IPS DF 4.7 (cell line): ENCODE results near the gene CBX1.
"Not testable (repeated sequence)": the region's sequence is repeated elsewhere in the genome, so short reads cannot be mapped to it uniquely, and the experiment has no call there.

Experiments
- DNase-seq: peaks from one replicate; pipeline ENCODE4 v3.0.0-alpha.2; 2013; ENCODE audit warnings: low spot score; ENCODE audit errors: extremely low read depth

Gene CBX1

DNA sequence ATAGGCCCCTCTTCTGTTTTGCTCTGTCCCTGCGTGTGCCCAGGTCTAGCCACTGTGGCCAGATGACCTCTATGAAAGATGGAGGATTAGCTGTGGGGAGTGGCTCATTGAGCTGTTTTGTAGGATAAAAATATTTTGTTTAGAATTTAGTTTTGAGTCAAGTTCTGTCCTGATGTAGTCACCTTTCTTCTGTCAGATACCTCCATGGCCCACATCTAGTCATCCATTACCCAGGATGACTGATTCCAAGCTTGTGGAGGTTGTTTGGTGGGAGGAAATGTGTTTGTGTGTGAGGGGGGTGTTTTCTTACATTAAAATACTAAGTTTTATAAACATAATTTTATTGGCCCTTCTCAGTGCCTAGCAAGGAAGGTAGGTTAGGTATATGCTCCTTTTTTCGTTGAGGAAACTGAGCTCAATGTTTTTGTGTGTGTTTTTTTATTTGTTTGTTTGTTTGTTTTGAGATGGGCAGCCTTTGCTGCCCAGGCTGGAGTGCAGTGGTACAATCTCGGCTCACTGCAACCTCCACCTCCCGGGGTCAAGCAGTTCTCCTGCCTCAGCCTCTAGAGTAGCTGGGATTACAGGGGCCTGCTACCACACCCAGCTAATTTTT lies 22.6 kb upstream of the CBX1 start:
- DNase-seq = no peak

DNA sequence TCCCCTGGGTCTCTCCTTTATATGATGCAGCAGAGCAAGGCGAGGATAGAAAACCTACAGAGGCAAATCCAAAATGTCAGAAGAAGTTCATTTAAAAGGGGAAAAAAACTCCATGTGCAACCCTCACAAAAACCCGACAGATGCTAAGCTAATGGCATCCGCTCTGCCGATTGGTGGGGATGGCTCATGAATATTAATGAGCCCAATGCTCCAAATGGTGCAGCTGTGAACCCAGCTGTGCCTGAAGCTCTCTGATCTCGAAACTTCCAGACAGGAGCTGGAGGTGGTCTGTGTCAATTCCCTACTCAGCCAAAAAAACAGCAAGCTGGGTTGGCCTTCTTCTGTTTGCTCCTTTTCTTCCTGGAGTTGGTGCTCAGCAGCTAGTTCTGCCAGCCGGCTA lies 21.8 kb upstream of the CBX1 start:
- DNase-seq = no peak

DNA sequence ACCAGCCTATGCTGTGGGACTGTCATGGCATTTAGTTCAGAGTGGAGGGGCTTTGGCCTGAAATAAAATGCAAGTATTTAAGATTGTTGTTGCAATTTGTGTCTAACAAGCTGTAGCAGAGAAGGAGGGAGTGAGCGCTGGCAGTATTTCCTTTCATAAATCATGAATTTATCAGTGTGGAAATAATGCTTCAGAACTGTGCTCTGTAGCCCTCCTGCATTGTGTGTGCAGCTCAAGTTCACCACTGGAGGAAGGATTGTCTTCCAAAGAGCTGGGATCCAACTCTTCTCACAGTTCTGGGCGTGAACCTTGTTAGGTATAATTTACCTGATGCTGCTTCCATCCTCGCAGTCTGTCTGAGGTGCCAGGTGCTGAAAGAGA lies 21.4 kb upstream of the CBX1 start:
- DNase-seq = no peak

DNA sequence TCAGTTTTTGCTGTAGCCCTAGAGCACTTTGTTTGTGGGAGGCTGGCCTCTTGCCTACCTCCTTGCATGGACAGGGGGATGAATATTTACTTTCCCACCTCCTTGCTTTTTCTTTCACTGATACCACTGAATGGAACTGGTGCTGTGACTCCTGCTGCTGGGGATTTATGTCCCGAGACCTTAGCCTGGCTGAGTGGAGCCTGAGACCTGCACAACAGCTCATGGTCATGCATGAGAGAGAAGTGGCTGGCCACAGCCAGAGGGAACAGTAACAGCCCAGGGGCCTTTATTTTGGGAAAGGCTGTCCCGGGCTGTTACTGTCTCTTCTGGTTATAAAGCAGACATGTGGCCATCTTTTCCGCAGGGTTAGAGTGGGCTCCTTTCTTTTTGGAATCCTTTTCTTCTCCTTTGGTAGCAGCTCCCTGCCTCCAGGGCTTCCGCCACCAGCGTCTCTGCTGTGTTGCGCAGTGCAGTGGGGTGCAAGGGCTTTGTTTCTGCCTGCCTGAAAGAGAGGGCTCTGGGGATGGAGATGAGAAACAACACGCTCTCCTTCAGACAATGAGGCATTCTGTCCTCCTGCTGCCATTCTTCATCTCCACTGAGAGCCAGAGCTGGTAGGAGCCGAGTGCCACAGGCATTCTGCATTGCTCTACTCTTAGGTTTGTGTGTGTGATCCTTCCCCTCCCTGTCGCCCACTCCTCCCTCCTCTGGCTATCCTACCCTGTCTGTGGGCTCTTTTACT lies 20.8 kb upstream of the CBX1 start:
- no peak for DNase-seq

DNA sequence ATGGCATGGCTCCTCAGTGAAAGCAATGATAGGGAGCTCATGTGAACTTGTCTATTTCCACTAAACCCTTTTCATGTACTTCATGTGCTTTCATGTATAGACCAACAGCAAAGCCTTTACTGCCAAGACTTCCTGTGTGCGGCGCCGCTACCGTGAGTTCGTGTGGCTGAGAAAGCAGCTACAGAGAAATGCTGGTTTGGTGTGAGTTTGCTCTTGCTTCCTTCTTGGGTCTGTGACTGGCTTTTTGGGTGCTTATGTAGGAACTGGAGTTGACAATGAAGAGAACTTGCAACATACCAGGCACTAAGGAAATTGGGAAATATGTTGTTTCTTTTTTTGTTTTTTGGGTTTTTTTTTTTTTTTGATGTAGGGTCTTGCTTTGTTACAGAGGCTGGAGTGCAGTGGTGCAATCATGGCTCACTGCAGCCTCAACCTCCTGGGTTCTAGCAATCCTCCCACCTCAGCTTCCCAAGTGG lies 12.0 kb upstream of the CBX1 start:
- no peak for DNase-seq

DNA sequence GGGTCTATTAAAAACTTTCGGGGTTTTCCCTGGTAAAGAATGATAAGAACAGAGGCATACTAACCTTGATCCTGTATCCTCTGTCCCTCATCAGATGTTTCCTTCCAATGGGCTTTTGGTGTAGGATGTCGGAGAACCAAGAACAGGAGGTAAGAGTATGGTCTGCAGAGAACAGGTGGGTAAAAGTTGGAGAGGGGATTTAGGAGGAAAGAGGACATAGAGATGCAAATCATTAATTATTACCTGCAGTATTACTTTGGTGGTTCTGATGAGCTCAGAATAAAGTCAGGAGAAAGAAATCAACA lies 10.6 kb upstream of the CBX1 start:
- DNase-seq = no peak

DNA sequence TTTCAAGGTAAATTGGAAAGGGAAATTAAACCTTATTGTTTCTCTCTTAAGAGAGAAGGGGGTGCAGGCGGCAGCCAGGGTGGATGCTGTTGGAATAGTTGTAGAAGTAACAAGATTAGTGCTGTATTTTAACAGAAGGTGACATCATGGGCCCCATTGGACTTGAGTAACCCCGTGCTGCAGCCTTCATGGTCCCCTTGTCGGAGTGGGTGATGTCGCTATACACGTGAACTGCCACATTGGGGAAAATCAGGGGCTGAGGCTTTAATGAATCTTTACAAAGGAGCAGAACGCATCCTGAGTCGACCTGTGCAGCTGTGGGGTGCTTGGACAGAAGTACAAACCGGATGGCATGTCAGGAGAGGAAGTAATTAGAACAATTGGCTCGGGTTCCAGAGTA lies 9.5 kb upstream of the CBX1 start:
- DNase-seq = no peak

DNA sequence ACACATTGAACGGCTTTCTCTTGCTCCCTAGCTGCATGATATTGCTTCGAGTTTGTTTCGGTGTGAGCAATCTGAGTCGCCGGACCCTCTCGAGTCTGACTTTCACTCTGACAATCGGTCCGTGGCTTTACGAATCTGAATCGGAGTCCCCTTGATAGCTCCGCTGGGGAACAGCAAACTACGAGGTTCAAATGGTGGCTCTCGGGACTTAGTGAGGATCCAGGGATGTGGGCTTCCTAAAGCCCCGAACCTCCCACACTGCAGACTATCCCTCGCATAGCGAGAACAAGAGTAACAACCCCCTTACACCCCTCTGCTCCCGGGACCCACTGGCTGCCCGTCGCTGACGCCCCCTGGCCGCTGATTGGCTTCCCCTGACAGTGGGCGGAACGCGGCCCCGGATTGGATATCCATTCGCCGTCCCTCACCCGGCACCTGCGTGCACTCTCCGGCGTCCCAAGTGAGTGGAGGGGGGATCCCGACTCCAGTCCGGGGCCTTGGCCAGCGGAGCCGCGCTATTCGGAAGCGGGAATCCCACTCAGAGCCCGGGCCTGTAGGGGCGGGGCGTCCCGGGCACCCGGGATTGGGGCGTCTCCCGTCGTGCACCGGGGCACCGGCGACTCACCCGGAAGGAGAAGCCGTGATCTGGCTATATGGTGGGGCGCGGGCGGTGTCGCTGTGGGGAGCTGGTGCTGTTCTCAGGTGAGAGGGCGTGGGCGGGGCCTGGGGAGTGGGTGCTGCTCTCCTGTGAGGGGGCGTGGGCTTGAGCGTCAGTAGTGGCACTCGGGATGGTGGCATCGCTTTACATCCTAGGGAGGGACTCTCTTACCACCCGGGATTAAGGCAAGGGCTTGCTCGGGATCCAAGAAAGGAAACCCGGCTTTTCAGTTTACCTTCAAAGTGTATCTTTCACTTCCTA lies 6.1 kb upstream of the CBX1 start, which contains the start of gene SNX11:
TSS of gene SNX11 (plus strand) at position 630 of the 919 bp plus-strand sequence. CDS start 4,278 bp downstream, outside the sequence.
- DNase-seq = no peak

DNA sequence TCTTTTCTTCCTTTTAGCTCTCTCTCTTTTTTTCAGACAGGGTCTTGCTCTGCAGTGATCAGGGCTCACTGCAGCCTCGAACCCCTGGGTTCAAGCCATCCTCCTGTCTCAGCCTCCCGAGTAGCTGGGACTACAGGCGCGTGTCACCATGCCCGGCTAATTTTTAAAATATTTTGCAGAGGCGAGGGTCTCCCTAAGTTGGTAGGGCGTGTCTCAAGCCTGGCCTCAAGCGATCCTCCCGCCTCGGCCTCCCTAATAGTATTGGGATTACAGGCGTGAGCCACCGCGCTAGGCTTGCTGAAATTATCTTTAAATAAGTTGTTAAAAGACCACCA lies 5.5 kb upstream of the CBX1 start:
- DNase-seq = no peak

DNA sequence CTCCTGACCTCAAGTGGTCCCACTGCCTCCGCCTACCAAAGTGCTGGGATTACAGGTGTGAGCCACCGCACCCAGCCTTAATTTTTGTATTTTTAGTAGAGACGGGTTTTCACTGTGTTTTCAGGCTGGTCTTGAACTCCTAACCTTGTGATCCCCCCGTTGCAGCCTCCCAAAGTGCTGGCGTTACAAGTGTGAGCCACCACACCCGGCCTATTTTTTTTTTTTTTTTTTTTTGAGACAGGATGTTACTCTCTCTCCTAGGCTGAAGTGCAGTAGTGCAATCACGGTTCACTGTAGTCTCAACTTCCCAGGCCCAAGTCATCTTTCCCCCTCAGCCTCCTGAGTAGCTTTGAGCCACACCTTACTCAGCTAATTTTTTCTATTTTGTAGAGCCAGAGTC lies 3.2 kb upstream of the CBX1 start:
- no peak for DNase-seq

DNA sequence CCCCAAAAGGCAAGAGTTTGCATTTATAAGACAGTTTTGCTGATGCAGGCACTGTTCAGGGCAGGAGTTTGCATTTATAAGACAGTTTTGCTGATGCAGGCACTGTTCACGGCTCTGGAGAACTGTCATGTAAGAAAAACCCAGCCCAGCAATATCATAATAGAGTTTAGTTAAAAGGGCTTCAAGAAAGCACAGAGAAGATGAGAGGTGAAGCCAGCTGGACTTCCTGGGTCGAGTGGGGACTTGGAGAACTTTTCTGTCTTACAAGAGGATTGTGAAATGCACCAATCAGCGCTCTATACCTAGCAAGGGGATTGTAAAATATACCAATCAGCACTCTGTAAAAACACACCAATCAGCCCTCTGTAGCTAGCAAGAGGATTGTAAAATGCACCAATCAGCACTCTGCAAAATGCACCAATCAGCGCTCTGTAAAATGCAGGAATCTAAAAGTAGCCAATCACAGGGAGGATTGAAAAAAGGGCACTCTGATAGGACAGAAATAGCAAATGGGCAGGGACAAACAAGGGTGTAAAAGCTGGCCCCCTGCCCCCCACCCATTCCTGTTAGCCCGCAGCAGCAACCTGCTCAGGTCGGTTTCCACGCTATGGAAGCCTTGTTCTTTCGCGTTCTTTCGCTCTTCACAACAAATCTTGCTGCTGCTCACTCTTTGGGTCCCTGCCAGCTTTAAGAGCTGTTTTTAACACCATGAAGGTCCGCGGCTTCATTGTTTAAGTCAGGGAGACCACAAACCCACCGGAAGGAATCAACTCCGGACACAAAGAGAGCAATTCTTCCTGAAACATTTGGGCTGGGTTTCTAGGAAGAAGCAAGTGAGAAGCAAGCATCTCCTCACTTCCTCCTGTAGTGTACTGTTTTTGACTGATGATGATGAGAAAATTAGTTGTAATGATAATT lies 1.8 kb upstream of the CBX1 start:
- DNase-seq = no peak

DNA sequence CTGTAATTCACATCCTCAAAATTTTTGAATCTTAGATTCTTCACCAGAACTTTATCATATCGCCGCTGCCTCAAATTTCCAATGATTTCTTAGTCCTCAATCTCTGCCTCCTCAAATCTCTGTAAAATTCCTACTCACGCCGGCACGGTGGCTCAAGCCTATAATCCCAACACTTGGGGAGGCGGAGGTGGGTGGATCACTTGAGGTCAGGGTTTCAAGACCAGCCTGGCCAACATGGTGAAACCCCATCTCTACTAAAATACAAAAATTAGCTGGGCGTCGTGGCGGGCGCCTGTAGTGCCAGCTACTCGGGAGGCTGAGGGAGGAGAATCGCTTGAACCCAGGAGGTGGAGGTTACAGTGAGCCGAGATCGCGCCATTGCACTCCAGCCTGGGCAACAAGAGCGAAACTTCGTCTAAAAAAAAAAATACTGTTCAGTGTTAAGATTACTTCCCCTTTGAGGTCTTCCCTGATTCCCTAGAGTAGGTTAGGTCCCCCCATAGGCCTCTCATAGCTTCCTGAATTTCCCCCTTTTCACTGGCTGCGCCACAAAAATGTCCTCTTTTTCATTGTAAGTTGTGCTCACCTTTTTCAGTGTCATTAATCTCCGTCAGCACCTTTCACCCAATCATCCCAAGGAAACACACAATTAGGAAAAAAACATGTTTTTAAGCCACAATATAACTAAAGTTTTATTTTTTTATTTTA lies 919 bp upstream of the CBX1 start:
- DNase-seq = no peak

DNA sequence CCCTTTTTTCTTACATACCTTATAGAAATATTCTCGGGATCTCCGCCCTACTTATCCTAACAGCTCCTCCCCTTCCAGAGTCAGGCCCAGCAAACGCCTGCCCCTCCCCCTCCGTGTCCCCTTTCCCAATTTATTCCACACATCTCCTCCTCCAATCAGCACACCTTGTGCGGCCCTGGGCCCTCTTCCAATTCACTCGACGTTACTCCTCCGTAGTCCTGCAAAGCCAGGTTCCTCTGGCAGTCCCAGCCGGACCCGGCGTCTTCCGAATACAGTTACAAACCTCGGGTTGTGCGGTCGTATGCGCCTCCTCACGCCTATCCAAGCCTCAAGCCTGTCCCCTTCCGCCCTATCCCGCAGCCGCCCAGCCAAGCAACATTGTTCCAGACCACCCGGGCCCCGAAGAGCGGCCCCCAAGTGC lies 677 bp downstream of the CBX1 start:
- no peak for DNase-seq

DNA sequence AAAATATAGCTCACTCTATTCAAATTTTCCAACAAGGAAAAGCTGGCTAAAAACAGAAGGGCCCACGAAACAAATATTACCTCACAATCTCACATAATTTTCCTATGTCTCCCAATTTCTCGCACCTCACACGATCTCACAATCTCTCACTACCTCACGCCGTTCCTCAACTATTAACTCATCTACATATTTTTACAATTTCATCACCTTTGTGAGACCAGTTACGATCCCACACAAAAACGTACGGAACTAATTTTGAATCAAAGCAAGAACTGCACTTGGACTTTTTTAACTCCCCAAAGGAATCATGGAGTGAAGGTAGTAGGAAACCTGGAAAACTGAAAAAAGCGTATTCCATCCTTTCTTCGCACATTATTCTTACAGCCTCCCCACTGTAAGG lies 1.1 kb downstream of the CBX1 start:
- DNase-seq = no peak

DNA sequence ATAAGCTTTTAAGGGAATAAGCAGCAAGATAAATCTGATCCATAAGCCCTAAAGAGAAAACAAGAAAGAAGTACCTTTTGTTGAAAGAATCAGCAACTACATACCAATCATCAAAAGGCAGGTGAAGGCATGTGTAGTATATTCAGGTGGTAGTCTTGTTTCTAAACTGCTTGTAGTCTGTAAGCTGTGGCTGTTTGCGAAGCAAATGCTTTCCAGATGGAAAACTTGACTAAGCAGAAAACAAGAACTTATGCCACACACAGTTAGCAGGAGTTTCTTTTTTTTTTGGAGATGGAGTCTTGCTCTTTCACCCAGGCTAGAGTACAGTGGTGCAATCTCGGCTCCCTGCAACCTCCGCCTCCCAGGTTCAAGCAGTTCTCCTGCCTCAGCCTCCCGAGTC lies 5.7 kb downstream of the CBX1 start:
- DNase-seq = no peak

DNA sequence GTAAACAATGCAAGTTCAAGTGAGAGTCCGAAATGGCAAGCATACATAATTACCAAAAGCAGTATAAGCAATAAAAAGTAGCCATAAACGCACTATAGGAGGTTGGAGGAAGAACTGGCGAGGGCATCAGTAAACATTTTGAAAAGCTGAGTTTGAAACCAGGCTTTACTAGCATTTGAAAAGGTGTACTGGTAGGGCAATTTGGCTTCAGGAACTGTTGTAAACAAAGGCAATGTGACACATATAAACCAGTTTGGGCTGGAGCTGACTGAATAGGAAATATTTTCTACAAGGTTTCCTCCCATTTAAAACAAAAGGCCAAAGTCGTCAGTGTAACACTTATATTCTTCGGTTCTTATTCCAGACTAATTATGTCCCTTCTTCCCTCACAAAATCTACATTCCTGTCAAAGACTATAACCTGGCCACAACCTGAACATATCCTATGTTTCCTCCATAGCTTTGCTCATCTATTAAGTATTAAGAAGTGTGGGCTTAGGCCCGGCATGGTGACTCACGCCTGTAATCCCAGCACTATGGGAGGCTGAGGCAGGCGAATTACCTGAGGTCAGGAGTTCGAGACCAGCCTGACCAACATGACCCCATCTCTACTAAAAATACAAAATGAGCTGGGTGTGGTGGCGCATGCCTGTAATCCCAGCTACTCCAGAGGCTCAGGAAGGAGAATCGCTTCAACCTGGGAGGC lies 7.8 kb downstream of the CBX1 start:
- DNase-seq = no peak

DNA sequence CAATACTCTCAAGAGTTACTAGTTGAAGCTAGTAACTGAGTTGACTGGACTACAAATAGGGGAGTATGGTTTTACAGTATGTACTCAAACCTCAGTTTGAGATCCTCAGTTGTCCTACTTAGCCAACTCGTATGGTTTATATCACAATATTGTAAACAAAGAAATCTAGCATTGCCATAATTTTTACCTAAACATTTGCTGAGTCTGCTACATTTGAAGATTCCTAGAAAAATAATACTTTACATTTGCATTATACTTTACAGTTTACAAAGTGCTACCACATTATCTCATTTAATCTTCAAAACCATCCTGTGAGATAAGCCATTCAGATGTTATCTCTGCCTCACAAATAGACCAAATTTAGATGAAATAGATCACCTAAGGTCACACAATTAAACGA lies 16.3 kb downstream of the CBX1 start:
- DNase-seq = no peak

DNA sequence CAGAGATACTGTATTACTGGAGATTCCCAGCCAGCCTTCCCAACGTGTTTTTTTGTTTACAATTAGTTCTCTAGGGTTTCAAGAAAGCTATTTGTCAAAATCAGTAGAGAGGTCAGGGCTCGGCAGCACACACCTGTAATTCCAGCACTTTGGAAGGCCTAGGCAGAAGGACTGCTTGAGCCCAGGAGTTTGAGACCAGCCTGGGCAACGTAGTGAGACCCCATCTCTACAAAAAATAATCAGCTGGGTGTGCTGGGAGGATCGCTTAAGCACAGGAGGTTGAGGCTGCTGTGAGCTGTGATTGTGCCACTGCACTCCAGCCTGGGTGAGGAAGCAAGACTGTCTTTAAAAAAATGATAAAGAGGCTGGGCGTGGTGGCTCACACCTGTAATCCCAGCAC lies 19.4 kb downstream of the CBX1 start:
- no peak for DNase-seq

DNA sequence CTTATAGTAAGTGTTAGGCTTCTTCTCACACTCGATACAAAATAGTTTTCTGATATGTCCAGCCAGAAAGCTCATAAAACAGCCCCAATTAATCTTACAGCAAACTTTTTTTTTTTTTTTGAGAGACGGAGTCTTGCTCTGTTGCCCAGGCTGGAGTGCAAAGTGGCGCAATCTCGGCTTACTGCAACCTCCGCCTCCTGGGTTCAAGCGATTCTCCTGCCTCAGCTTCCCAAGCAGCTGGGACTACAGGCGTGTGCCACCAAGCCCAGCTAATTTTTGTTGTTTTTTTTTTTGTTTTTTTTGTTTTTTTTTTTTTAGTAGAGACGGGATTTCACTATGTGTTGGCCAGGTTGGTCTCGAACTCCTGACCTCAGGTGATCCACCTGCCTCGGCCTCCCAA lies 24.1 kb downstream of the CBX1 start:
- not testable (repeated sequence) for DNase-seq
